Colonic mucosa (tissue), 4 donors: Measurements from ENCODE around the gene SDK2. TPM values are rescaled to one million over a fixed set of nuclear protein-coding genes. Genes with fewer than 3 reads are reported as not detected.

ENCODE experiments used
- DNase-seq: peaks from one replicate; pipeline ENCODE4 v3.0.0-alpha.2; 2020
- H3K27ac ChIP-seq: fragments of 200-600 bp; one replicate; pipeline ENCODE4 v1.8.0; 2021
- H3K27me3 ChIP-seq: fragments of 200-600 bp; one replicate; pipeline ENCODE4 v1.8.0; 2021
- H3K36me3 ChIP-seq: fragments of 200-600 bp; one replicate; pipeline ENCODE4 v1.8.0; 2021
- H3K4me1 ChIP-seq: fragments of 200-600 bp; one replicate; pipeline ENCODE4 v1.8.0; 2021; ENCODE audit warnings: mild to moderate bottlenecking
- H3K4me3 ChIP-seq: fragments of 200-600 bp; one replicate; pipeline ENCODE4 v1.8.0; 2021
- H3K9ac ChIP-seq, 2 donors: one replicate each; pipeline ENCODE4 v1.7.0; 2013; ENCODE audit warnings: control low read depth in 2 of 2, low read depth in 2 of 2, low read length in 2 of 2
- H3K9me3 ChIP-seq: fragments of 200-600 bp; one replicate; pipeline ENCODE4 v1.8.0; 2021
- intact Hi-C: fragments of 100-400 bp; cut with DNase I; formaldehyde crosslinking; loops from one replicate; pipeline ENCODE4 v1.14.1; 2022
- total RNA-seq, 2 donors: library from RNA; stranded (reverse); fragmentation: NEBNext Ultra II Directional in 1 of 2; extraction: Animal tissue kit (Norgen Biotek cat#: 25700) in 1 of 2; gene quantifications; one replicate each; pipeline ENCODE4 v1.2.1, GENCODE V29; 2021
- TF ChIP-seq, protein P1 (sequence below): fragments of 200-600 bp; IDR thresholded peaks from one replicate; pipeline ENCODE4 v1.8.0; 2022; ENCODE audit warnings: antibody characterized with exemption, mild to moderate bottlenecking
- donor health status: healthy.
- donor health status: DM: no; HTN: no; CAD: no.
- donor health status: DM: no; HTN: no; CAD: no.

SDK2 gene
- total RNA-seq, 2 donors from 2014 or later = 0.94 to 1.2 TPM

DNA sequence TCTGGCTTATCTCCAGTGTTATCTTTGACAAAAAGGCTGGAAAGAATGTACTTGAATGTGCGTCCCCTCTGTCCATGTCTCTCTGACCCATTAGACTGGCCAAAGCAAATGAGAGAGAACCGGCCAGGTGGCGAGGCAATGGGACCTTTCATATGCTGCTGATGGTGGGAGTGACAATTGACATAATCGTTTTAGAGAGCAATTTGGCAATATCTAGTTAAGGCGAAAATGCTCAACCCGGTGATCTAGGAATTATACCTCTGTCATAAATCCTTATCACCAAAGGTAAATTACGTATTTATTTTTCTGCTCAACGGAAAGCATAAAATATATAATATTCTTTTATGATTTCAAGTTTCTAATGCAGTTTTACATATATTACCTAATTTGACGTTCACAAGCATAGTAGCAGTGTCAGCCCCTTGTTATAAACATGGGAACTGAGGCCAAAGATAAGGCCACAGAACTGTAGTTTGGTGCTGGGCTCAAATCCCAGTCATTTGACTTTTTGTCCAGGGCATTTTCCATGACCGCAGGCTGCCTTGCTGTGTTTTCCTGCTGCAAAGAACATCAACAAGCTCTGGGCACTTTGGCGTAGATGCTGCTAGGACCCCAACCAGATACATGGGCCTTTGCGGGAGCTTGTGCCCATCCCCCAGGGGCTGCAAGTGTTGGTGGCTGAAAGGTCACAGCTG lies 14.7 kb upstream of the SDK2 start:
- TF ChIP-seq, protein P1, sequence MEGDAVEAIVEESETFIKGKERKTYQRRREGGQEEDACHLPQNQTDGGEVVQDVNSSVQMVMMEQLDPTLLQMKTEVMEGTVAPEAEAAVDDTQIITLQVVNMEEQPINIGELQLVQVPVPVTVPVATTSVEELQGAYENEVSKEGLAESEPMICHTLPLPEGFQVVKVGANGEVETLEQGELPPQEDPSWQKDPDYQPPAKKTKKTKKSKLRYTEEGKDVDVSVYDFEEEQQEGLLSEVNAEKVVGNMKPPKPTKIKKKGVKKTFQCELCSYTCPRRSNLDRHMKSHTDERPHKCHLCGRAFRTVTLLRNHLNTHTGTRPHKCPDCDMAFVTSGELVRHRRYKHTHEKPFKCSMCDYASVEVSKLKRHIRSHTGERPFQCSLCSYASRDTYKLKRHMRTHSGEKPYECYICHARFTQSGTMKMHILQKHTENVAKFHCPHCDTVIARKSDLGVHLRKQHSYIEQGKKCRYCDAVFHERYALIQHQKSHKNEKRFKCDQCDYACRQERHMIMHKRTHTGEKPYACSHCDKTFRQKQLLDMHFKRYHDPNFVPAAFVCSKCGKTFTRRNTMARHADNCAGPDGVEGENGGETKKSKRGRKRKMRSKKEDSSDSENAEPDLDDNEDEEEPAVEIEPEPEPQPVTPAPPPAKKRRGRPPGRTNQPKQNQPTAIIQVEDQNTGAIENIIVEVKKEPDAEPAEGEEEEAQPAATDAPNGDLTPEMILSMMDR = no peak
- intact Hi-C loops = no loop called here
- Histone ChIP-seq H3K27me3 (no peaks in the 10 kb centered on the region), H3K9me3 (no peaks in the 10 kb centered on the region), H3K4me1 (no peaks in the 10 kb centered on the region), H3K27ac (no peak overlapping the region), H3K9ac (no peak overlapping the region), H3K36me3 (no peaks in the 10 kb centered on the region), H3K4me3 (no peak overlapping the region)
- DNase-seq = peak; percentile 40

DNA sequence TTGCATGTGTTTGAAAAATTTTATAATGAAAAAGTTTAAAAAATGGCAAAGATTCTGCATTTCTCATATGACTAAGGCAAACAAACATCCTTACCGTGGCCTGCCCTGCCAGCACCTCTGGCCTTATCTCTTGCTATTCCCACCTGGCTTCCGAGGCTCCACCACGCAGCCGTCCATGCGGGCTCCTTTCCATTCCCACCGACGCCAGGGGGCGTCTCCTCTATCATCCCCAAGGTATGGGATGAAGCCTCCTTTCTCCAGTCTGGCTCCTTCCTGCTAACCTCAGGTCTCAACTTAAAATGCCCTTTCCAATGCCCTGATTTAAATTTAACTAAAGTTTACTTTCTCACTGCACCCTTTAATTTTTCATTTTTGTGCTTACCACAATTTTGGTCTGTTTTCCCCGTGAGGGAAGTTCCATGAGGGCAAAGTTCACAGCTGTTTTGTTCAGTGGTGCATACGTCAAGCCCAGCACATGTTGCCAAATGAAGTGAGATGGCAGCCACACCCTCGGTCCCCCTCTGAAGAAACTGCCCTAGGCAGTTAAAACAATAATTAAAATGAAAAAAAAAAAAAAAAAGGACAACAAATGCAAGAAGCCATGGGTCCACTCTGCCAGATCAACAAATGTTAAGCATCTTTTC lies 13.3 kb upstream of the SDK2 start:
- DNase-seq = peak; percentile 77
- Histone ChIP-seq H3K4me3 (no peak overlapping the region), H3K36me3 (no peaks in the 10 kb centered on the region), H3K9me3 (no peaks in the 10 kb centered on the region), H3K27me3 (no peaks in the 10 kb centered on the region), H3K4me1 (no peaks in the 10 kb centered on the region), H3K9ac (no peak overlapping the region), H3K27ac (no peak overlapping the region)
- TF ChIP-seq, protein P1 = peak; percentile 55
- intact Hi-C loops = no loop called here

DNA sequence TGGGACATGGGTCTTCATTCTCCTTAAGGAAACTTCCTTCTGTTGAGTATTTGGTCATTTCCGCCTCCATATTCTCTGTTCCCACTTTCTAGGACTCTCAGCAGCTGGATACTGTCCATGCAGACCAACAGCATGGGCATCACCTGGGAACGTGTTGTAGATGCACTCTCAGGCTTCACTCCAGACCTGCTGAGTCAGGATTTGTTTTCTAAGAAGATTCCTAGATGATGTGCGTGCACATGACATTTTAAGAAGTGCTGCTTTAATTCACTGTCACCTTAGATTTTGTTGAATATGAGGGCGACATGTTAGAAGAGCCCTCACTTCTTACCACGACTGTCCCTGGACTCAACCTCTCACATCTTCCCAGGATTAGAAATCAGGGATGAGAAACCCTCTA lies 10.0 kb upstream of the SDK2 start:
- Histone ChIP-seq H3K9me3 (no peaks in the 10 kb centered on the region), H3K9ac (no peak overlapping the region), H3K4me3 (no peak overlapping the region), H3K27ac (no peak overlapping the region), H3K27me3 (no peaks in the 10 kb centered on the region), H3K4me1 (no peaks in the 10 kb centered on the region), H3K36me3 (no peaks in the 10 kb centered on the region)
- no peak for DNase-seq
- intact Hi-C loops = no loop called here
- TF ChIP-seq, protein P1 = no peak

DNA sequence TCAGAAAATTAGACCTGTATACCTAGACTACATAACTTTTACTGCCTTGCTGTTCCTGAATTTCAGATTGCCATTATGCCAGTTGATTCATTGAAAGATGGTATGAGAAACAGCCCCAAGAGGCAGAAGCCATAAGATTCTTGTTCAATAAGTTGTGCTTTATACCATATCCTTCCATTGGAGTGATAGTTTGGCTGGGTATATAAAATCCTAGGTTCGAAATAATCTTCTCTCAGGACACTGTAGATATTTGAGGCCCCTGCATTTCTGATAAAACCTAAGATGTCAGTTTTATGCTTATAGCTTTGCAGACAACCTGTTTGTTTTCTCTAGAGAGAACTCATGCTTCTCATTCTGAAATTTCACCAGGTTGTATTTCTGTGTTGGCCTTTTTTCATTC lies 9.6 kb upstream of the SDK2 start:
- TF ChIP-seq, protein P1 = no peak
- no peak overlapping the region for H3K4me3 ChIP-seq
- no peaks in the 10 kb centered on the region for H3K9me3 ChIP-seq
- no peaks in the 10 kb centered on the region for H3K36me3 ChIP-seq
- intact Hi-C loops = no loop called here
- H3K4me1 ChIP-seq = no peaks in the 10 kb centered on the region
- no peak overlapping the region for H3K9ac ChIP-seq
- no peaks in the 10 kb centered on the region for H3K27me3 ChIP-seq
- no peak overlapping the region for H3K27ac ChIP-seq
- no peak for DNase-seq

DNA sequence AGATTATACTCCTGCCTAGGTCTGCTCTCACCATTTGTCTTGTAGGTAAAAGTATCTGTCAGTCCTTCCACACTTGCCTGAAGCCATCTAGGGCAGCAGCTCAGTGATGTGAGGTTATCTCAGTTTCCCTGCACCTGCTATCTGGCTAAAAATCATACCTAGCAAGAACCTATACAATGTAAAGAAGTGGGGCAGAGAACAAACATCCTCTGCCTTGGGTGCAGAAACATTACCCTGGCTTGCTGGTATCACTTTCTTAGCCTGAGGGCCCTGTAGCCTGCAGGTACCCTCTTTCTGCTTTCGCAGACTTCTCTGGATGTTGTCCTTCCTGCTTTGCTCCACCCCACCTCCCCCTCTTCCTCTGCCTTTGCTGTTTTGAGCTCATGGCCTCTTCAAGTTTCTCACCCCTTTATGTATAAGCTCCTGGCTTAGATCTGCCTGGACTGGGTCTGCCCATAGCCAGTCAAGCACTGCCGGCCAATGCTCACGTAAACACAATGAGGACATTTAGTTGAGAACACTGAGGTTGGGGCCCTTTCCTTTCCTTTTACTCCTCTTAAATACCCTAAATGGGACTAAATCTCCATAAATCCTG lies 8.7 kb upstream of the SDK2 start:
- intact Hi-C loops = no loop called here
- no peaks in the 10 kb centered on the region for H3K27me3 ChIP-seq
- H3K36me3 ChIP-seq = no peaks in the 10 kb centered on the region
- no peak overlapping the region for H3K27ac ChIP-seq
- no peak for DNase-seq
- H3K9ac ChIP-seq = no peak overlapping the region
- H3K4me1 ChIP-seq = no peaks in the 10 kb centered on the region
- H3K4me3 ChIP-seq = no peak overlapping the region
- TF ChIP-seq, protein P1 = no peak
- H3K9me3 ChIP-seq = no peaks in the 10 kb centered on the region
